ENCODE measurements around the gene ANKH.

The ANKH gene

DNA sequence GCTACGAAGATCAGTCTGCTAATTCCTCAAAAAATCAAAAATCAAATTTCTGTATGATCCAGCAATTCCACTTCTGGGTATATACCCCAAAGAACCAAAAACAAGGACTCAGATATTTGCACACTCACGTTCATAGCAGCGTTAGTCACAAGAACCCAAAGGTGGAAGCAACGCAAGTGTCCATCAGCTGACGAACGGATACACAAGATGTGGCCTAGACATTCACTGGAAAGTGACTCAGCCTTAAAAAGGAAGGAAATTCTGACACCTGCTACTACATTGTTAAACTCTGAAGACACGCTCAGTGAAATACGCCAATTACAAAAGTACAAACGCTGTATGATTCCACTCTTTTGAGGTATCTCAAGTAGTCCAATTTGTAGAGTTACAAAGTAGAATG, 113.7 kb downstream of the ANKH start:
- DNase-seq, result no peak

DNA sequence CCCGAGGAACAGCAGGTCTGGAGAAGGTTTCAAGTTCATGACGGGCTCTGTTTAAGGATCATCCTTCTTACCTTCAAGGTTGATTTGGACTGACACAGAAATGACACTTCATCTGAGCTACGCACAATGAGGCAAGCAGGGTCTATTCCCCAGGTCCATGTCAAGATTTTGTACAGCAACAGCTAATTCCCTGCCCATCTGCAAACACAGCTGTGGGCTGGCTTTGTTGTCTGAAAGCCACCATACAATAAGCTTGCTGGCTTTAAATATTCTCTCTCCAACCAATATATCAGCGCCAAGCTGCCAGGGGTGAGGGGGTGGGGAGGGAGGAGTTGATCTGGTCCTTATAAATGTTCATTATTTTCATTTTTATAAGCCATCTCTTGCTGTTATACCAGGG, 115.1 kb downstream of the ANKH start:
- no peak for DNase-seq

DNA sequence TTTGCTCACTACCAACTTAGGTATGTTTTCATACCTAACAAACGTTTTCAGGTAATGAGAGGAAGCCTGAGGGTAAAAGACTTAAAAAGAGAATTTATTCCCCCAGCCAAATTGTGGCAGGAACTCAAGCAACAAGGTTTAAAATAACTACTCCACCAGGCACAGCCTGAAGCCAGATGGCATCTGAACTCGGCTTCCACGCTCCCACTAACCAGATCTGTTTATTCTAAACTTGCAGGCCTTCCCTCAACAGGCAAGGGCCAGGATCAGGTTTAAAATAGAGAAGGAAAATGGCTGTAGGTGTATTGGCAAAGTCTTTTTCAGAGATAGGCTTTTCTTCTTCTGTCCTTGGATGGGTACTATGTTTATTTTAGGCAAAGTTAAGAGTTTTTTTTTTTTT, 117.6 kb downstream of the ANKH start:
- DNase-seq, result no peak

DNA sequence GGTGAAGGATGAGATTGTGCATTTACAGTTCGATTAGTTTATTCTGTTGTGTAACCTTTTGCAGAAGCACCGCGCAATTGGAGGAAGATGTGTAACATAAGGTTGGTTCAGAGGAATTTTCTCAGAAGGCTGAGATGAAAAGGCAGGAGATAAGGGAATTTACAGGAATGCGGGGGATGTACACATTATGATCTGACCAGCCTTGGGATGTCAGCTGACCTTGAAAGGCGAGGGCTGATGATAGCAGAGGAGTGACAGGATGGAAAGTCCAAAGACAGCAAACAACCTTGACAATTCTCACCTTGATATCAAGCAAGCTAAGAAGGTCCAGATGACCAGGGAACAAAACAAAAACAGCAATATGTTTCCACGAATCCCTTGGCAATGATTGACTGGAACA, 118.3 kb downstream of the ANKH start:
- no peak for DNase-seq

DNA sequence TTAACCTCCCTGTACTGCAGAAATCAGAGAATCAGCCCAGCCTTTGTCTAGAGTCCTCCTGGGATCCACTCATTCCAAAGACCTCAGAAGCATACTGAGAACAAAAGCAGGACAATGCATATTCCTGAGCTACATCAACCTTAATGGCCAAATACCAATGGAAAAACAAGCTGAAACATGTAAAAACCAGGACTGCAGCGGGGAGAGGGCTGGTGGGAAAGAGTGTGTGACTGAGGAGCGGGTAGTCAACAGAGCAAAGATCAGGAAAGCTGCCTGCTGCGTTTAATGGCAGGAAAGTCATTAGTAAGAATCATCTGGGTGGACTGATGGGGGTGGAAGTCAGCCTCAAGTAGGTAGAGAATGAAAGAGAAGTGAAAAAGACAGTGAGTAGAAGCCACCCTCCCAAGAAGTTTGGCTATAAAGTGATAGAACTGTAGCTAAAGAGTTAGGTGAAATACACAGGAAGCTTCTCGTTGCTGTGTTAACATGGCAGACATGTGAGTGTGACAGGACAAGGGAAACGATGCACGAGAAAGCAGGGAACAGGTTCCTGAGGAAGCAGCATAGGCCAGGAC, 119.0 kb downstream of the ANKH start:
- no peak for DNase-seq

DNA sequence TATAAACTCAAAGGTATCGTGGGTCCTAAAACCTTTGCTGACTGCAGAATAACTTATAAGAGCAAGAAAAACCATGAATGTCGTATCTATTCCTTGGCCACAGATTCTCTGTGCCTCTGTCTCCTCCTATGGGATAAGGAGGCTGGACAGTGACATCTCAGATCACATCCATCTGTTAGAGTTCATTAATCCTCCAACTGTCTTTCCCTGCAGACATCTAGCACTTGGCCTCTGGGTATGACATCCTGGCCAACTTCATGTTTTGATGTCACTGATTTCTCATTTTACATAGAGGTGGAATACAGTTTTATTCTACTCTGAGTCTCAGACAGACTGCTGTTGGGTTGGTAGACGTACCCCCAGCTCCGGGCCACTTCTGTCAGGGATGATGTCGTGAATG, 120.9 kb downstream of the ANKH start:
- no peak for DNase-seq

DNA sequence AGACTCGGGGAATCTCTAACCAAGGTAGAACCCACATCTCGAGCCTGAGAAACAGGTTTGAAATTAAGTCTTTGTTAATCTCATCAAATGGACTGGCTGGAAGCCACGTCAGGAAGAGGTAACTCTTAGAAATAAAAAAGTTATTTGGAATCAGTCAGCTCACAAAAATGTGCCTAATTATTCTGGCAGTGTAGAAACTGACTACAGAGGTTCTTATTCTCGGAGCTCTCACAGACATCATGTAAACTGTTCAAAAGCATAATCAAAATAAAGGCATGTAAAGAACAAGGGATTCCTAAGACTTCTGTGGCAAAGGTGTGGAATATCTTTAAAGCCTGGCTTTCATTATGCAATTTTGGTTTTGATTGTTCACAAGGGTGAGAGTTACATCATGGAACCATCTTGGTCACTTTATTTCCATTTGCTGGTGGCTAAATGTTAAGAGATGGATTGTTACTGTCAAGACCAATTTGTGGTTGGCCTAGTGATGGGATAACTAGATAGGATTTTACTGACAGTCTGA, 121.9 kb downstream of the ANKH start:
- DNase-seq, result no peak

DNA sequence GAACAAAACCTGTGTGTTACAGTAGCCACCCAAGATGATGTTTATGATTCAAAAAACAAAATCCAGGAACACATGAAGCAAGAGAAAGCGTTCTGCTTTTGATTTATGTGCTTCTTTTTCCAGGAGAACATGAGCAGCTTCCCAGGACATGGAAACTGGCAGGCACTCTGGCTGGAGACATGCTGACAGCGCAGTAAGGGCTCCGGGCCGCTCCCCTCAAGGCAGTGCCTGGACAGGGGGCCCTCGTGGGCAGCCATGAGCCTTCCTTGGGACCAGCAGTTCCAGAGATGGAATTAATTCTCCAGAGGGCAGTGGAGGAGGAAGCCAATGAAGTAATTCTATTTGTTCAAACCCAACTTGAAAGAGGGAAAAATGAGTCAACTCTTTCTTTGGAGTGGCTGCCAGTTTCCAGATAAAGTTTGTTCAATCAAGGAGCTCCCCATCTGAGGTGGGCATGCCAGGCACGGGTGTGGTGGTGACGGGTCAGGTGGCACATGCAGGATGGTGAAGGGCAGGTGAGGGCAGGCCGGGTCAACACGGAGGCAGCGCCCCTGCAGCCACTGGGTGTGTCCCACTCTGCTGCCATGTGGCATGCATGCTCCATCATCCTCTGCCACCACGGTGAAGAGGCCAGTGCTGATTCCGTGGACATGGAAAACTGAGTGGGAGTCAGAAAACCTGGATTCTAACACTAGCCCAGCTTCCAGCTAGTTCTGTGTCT, 123.2 kb downstream of the ANKH start:
- no peak for DNase-seq

DNA sequence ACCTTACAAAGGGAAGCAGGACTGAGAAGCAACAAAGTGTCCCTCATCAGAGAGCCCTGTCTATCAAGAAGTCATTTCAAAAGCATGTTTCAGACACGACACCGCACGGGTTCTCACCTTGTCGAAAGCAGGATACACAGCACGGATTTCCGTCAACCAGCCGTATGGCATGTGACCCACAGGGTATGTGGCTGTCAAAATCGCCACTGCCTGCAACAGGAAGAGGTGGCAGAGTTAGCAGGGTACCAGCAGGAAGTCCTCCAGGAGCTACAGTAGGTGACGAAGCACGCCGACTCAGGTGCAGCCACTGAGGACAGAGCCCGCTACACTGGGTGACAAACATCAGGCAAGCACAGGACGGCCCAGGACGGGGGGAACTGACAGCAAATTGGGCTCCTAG, 125.8 kb downstream of the ANKH start:
- no peak for DNase-seq

DNA sequence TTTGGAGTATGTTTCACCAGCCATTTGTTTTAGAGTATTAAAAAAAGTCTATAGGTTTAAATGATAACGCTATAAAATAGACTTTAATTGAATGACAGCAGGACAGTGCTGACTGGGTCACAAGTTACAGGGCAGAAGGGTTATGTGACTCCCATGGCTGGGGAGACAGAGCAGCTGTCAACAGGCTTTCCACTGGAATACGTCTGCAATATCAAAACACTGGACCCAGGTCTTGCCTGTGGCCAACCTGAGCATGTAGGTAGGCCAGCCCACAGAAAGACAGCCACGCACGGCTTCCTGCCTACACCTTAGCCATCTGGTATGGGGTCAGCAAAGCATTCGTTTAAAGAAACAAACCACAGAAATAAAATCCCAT, 126.4 kb downstream of the ANKH start:
- no peak for DNase-seq

DNA sequence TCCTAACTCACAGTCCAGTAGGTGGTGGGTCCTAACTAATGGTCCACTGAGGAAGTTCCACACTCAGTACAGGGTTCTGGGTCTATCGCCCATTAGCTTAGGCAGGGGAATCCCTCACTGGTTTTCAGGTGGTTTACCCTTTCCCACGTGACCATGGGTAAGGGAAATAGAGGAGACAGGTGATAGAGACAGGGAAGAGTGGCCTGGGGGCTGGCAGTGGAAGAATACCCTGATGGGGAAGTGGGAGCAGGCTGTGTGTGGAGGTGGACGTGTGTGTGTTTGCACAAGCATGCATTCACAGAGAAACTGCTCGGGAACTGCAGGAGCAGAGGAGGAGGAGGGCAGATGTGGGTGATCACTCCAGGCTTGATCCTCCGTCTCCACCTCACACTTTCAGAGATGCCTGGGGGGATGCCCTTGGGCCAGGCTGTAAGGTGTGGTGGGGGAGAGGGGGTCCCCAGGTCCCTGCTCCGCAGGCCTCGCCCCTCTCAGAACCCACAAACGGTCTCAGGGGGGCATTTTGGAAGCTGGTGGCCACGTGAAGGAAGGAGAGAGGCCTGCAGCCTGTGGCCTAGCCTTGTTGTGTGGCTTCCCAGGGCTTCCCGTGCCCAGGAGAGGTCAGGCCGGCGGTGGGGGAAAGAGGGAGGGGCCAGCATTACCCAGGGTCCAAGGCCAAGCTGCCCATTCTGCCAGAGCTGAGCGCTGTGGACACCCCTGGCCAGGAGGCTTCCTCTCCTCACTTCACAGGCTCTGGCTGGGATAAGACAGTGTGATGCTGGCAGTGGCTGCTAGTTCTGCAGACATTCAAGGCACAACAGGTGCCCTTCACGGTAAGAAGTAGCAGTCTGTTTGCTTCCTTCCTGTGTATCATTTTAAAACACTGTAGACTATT, 127.0 kb downstream of the ANKH start:
- no peak for DNase-seq

DNA sequence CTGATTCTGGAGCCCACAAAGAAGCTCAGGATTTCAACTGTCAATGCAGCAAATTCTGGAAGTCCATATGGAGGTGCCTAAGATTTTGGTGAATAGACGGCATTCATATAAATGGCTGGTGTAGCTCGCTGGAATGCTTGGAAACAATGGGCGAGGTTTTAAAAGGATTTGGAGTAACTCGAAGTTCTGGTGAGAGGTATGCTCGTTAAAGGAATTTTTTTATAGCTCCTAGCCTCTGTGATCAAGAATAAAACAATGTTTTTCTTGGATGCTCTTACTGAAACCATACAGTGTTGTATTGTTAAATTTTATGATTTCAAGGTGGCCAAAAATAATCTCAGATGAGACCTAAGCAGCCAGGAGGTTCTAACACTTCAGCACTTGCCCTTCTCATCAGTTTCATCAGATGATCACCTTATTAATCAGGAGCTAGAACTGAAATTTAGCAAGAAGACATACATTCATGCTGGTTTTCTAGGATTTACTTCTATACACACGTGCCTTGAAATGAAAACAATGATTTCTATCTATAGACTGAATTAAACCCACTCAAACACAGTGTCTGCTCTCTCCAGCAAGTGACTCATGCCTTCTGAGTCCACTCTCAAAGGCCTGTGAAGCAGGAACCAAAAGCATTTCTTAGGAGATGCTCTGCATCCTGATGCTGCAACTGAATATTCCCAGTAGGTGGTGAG, 127.8 kb downstream of the ANKH start:
- no peak for DNase-seq

DNA sequence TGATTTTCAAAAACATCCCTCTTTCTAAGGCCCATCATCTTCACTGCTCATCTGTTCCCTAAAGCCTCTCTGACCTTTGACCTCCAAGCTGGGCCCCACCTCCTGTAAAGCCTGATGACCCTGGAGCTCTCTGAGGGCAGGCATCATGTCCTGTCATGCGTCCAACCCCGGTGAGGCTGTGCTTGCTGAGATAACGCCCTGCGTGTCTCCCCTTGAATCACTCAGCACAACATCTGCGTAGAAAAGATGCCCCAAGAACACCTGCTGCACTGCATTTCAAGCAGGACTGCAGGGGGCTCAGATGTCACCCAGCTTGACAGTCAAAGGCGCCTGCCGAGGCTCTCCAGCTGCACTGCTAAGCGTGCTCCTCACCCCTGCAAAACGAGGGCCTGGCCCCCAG, 129.1 kb downstream of the ANKH start:
- no peak for DNase-seq

DNA sequence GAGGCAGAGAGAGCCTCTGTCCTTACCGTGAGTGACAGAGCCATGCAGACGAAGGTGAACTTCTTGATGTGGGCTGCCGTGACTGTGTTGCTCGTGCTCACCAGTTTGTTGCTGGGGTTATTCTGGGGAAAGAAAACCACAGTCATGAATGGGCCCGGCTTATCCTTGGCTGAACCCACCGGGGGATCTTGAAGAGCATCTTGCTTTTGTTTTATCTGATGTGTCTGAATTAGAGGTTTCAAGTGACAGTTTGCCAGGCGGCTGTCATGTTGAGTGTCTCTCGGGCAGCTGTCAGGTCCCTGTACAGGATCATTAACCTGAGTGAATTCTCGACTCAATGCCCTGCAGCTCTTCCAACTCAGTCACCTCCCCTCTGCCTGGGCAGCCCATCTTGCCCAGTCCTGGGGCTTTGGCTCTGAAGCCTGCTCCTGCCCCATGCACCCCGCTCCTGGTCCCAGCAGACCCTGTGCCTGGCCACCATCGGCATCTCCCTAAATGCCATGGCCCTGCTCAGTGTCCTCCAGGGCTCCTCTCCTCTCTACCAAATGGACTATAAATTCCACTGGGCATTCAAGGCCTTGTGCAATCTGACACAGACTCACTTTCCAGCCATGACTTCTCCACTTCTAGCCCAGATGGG, 129.7 kb downstream of the ANKH start:
- no peak for DNase-seq

DNA sequence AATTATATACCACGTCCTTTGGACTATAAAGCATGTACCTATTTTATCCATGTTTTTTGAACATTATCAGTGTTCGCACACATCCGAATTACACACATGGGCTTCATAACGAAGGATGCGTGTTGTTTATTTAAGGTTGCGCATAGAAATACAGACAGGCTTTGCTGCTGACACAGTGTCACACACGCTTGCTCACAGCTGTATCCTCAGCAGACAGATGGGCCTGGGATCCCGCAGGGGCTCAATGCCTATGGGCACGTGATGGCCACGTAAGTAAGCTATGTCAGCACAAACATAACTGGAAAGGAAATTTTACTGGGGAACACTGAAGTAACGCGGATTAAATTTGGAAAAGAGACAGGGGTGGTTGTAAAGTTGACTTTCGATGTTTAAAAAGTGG, 130.4 kb downstream of the ANKH start:
- DNase-seq, result no peak

DNA sequence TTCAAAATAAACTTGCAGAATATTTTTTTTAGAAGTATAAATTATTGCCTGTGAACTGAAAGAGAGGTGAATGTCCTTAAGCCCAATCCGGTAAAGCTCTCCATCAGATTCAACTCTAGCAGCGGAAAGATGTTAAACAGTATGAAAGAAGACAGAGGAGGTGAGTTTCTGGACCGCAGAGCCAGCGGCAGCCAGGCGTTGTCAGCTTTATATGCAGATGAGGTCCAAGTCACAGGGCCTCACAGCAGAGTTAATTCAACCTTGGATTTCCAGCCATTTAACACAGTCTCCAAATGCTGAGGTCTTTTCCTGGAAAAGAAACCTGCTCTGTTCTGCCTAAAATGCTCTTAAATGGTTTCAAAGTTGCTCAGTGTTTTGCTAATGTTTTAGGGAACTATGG, 131.6 kb downstream of the ANKH start:
- DNase-seq, result no peak

DNA sequence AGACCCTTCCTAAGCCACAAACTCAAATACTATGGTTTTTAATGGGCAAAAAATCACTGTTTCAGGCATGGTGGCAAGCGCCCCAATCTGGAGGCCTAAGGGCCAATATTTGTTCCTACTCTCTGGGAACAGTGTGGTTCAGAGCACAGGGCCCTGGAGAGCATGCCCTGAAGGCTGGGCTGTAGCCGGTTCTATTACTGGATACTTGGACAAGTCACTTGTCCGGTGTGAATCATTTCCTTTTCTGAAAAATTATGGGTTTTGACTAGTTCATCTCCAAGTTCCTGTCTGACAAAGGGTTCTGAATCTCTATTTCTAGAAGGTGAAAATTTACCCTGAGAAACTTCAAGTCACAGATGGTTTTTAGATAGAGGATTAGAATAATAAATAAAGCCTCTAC, 132.0 kb downstream of the ANKH start:
- no peak for DNase-seq

DNA sequence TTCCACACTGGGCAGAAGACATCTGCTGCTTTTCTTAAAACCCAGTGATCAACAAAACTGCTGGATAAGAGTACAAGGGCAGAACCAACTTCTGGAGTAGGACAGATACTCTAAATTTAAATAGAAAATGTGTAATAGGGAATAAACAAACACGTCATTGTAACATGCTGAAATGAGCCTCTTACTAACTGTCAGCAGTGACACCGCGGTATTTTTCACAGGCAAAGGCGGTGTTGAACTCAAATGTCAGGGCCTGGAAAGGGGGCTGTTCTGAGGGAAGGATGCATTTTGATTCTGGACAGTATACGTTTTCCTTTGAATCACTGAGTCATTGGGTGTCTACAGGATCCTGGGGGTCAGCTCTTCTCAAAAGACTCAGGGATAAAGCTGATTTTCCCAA, 133.5 kb downstream of the ANKH start:
- no peak for DNase-seq

DNA sequence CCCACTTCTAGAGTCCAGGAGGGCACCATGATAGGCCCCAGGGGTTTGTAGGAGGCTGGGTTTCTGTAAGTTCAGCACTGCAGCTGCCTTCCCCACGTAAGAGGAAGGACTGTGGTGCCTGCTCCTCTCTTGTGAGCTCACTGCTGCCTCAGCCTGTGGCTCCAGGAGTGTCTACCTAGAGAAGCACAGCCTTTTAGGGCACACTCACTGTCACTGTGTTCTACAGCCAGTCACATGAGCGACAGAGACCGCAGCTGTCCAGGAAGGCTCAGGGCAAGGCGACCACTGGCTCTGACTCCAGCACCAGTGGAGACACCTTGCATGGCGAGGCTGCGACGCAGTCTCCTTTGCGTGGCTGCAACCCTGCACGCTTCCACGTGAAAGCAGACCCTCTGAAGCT, 134.3 kb downstream of the ANKH start:
- DNase-seq, result no peak

DNA sequence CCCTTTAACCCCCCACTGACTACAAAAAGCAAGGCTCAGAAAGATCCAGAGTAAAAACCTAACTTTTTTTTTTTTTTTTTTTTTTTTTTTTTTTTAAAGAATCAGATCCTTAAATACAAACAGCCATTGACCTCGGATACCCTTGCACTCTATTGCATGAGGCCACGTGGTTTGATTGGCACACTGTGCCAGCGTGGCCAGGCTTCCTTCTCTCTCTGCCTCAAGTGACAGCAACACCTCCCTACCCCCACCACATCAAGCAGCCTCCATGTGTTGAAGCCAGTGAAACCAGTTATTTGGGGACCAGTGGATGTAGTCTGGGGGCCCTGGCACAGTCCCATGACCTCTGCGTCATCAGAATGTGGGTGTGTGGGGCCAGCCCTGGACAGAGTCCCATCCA, 135.6 kb downstream of the ANKH start:
- DNase-seq, result no peak

DNA sequence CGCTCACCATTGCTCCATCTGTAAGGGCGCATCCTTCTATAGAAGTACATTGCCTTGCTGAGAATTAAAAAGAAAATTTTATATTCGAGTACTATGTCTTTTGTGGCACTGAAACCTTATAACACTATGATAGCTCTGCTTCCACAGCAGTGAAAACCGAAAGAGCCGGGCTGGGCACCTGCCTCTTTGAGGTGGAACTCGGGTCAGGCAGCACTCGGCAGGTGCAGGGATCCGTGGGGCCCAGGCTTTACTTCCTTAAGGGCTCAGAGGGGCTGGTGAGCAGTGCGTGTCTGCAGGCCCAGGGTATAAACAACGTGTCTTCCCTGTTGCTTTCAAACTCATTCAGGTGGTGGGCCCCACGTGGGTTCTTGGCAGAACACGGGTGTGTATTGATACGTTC, 137.2 kb downstream of the ANKH start:
- no peak for DNase-seq

DNA sequence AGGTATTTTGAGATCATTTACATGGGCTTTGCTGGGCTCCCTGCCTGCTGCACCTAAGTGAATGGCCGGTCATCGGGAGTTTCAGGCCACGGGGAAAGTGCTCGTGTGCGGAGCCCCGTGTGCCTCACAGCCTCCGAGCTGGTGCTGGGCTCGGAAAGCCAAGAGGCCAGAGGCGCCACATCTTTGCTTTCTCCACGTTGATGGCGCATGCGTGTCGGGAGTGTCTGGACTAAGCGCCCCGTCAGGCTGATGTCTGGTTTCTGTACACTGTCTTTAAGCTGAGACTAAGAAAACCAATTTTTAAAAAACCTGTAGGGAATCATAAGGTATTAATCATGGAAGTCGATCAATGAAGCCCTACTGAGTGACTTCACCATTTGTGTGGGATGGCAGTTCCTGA, 137.9 kb downstream of the ANKH start:
- no peak for DNase-seq

DNA sequence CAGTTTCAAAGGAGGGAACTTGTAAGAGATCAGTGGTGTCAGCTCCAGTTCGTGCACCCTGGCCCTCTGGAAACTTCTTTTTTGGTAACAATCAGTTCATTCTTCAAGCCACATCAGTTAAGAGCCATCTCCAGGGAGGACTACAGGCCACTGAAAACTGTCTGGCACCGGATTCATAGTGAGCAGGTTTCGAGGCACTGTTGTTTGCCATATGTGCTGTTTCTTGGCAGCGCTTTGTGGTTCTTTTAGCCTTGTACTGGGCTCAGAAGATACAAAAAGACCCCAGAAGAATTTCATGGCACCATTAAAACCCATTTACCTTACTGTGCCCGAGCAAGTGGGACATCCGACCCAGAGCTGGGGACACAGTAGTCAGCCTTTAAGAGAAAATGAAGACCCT, 138.6 kb downstream of the ANKH start:
- no peak for DNase-seq
